ENCODE results near the gene GABBR1.
A peak's percentile ranks its signal among the peaks of the same experiment; 100 is the strongest.

- peak; percentile 82 for TF ChIP-seq CTCF (IDR thresholded peaks at IDR 0.05)
- TF ChIP-seq REST (IDR thresholded peaks at IDR 0.05; ENCODE audit: insufficient read depth in 1 of 2, low read depth in 2 of 2, low read length in 1 of 2) = no peak
- TF ChIP-seq POLR2AphosphoS5 (IDR thresholded peaks at IDR 0.05; ENCODE audit: low read depth, low read length) = no peak
- TF ChIP-seq TCF7L2 (IDR thresholded peaks at IDR 0.05; ENCODE audit: low read depth, low read length) = no peak
- no peak for TF ChIP-seq SIN3A (IDR thresholded peaks at IDR 0.05; ENCODE audit: borderline replicate concordance, insufficient read depth, low read depth, low read length)
Measured at GRCh38 chr6:29651413-29652197, 18.6 kb upstream of the GABBR1 start.
